Activated CD8-positive, alpha-beta memory T cell treated with anti-CD3 and anti-CD28 coated beads, Interleukin-2, amount 50 U/mL, for 4 hours (primary cell): ENCODE data around the gene ZBED4.

ENCODE experiments used
- DNase-seq: peaks from one replicate; pipeline ENCODE4 v3.0.0-alpha.2; 2020

Gene ZBED4

DNA sequence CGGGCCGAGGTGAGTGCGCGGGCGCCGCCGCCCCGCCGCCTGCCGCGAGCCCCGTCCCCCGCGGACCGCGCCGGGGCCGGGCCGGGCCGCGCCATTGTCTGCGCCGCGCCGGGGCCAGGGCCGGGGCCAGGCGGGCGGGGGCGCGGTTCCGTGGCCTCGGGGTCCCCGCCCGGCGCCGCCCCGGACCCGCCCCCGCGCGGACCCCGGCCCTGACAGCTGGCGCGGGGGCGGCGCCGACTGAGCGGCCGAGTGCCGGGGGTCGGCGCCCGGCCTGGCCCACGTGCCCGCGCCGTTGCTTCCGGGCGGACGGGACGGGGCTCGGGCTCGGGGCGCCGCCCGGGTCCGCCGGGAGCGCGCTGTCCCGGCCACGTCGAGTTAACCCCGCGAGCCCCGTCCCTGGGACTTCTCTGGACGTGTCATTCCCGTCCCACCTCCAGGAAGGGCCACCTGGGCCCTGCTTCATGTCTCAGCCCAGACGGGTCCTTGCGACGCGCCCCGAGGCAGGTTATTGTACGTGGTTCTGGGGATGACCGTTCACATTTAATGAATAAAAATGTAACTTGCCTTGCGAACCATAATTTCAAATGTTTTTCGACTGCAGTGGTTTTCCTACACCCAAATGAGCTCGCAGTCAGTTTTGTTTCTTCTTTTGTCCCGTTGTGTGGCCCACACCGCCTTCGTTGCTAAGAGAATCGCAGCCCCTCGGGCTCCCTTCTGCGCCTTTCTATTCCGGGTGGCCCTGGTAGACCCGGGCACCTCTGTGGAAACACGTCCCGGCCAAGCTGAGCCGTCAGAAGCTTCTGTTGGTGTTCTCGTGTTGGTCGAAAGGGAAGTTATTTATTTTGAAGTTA is 562 bp downstream of the ZBED4 start:
- no peak for DNase-seq

DNA sequence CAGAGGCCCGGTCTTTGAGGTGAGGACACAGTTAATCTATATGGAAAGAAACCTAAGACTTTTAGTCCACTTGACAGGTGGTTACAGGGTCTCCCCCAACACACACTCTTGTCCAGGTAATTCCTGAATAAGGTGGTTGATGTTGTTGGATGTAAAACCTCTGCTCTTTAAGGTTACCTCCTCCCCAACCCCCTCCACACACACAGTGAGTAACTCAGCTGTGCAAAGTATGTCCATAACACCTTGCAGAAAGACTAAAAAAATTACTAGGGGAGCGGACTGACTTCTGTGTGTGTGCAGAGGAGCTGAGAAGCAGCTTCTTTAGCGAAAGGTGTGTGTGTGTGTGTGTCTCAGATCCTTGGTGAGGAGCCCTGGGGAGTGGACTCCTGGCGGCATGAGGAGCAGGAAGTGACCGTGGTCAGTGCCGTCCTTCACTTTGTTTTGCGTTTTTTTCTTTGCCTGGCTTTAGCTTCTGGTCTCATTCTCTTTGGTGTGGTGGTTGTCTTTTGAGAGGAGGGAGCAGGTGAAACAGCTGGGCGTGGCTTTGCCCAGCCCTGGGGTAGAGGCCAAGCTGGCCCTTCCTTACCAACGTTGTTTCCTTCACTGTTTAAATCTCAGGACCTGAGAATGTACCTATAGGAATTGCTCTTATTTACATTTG is 1.7 kb downstream of the ZBED4 start:
- DNase-seq, result no peak

DNA sequence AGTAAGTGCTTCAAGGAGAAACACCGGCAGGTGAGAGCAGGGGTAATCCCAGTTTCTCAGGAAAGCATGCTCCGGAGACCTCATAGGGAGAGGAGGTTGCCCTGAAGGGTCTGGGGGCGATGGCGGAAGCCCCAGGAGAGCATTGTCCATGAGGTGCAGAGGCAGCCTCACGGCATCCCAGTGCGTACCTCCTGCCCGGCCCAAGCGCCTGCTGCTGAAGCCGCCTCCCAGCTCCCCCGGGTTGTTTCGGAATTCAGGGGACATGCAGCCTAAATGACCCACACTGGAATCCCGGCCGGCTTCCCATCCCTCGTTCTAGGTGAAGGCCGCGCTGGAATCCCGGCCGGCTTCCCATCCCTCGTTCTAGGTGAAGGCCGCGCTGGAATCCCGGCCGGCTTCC is 2.7 kb downstream of the ZBED4 start:
- DNase-seq, result no peak

DNA sequence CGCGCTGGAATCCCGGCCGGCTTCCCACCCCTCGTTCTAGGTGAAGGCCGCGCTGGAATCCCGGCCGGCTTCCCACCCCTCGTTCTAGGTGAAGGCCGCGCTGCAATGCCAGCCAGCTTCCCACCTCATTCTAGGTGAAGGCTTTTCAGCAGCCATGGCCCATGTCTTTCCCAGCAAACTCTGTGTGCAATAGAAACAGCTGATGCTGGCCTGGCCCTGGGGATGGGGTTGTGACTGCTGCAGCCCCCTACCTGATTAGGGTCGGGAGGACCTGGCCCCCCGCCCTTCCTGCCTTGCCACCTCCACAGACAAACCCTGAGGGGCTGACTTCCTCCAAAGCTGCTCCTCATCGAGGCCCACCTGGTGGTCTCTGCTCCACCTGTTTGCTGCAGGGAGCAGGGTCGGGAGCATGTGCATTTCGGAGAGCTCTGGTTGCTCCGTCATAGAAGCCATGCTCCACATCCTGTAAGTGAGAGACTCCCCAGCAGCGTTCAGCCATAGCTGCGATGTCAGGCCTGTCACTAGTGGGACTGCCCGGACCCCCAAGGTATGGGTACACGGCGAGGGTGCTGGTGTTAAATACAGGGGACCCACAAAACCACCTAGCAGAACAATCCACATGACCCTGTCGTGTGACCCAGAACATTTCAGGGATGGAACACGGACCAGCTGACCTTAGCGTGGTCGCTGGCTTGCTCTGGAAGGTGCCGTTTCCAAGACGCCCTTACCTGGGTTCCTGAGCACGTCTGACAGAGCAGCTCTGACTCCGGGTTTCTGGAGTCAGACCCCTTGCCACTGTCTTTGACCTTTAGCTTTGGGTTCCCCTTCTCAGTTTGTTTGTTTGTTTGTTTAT is 3.3 kb downstream of the ZBED4 start:
- DNase-seq, result no peak

DNA sequence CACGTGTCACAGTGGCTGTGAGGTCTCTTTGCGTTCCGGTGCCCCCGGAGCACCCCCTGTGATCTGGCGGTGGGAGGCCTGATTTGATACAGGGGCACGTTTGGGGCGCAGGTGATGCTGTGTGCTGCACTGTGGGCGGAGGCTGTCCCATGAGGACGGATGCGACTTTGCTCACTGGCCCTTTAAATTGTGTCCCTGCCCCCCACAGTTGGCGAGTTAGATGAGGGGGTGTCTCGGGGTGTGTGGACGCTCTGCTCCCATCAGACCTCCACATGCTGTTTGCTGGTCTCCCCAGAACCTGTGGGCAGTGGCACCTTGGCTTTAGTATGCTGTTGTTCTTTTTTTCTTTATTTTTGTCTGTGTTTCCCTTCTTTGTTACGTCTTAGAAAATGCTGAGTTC is 5.2 kb downstream of the ZBED4 start:
- no peak for DNase-seq

DNA sequence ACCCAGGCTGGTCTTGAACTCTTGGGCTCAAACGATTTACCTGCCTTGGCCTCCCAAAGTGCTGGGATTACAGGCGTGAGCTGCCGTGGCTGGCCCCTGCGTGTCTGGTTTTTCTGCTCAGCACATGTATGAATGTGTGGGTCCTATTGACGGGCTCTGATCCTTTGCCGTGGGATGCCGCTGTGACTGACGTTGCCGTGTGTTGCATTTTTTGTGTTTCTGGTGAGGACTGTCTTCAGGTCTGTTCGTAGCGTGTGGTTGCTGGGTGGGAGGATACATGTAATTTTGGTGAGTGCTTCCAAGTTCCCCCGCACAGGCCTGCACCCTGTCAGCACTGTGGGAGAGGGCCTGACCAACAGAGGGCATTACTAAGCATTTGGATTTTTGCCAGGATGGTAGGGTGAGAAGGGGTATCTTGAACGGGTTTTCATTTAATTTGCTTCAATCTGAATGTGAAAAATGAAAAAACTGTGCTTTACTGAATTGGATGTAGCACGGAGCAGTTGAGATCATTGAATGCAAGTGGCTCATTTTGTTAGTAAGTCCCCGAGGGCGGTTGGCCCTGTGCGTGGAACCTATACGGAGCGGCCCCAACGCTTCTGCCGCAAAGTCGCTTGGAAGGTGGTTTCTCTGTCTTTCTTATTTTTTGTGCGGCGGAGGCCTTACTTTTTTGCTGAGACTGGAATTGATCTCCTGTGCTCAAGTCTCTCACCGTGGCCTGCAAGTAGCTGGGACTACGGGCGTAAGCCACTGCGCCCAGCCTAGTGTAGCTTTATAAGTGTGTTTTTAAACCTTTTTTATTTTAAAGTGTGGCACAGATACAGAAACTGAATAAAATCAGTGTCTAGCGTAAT is 8.2 kb downstream of the ZBED4 start:
- no peak for DNase-seq

DNA sequence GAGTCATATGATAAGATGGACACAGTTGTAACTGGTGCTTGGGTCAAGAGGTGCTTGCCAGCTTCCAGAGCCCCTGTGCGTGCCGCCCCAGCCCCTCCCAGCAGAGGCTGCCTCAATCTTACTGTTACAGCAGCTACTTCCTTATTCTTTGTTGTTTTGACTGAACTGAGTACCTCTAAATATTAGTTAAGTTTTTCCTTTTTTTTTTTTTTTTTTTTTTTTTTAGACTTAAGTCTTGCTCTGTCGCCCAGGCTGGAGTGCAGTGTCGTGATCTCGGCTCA is 8.8 kb downstream of the ZBED4 start:
- DNase-seq, result no peak

DNA sequence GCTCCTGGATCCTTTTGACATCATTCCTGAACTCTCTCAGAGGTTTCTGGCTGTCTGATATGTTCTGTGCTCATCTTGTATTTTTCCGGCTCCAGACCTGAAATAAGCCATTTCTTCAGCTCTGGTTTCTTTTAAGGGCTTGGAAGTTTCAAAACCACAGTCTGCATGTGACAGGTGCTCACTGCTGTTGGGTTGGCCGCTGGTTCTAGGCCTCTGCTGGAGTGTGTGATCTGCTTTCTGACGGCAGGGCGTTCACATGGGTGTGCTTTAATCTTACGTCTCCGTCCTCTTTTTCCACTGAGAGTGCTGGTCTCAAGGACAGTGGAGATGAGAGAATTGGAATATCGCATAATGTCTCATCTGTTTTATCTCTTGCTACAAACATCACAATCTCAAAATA is 10.3 kb downstream of the ZBED4 start:
- no peak for DNase-seq

DNA sequence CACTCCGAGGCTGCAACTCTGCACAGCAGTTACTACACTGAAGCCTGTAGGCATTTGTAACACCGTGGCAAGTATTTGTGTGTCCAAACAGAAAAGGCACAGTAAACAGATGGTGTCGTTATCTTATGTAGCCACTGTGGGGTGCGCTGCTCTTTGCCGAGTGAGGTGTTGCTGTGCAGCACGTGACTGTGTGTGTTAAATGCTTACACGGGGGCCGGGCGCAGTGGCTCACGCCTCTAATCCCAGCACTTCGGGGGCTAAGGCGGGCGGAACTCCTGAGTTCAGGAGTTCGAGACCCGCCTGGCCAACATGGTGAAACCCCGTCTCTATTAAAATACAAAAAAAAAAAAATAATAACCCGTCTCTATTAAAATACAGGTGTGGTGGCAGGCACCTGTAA is 11.5 kb downstream of the ZBED4 start:
- no peak for DNase-seq

DNA sequence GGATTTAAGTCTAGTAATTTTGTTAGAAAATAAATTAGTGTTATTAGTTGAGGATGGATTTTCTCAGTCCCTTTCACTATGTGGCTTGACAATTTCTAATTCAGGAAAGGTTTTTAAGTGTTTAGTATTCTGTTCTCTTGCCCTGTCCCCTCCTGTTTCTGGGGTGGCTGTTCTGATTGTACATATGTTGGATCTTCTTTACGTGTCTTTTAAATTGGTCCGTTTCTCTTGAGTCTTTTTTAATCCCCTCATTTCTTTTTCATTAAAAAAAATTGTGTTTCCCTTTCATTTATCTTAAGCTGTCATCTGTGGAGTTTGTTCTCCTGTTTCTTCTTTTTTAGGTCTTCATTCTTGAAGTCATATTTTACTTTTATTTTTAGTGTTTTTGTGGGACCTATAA is 12.5 kb downstream of the ZBED4 start:
- DNase-seq, result no peak

DNA sequence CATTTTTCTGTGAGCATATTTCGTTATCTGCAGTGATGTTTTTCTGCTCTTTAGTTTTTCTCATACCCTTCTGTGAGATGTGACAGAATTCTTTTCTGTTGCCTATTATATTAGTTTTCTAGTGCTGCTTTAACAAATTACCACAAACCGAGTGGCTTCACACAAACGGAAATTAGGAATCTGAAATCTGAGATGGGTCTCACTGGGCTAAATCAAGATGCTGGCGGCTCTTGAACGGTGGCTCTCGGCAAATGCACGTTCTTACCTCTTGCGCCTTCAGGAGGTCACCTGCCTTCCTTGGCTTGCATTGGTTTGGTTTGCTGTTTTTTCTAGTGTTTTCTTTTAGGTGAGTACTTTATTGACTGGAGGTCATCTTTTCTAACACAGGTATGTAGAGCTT is 13.0 kb downstream of the ZBED4 start:
- DNase-seq, result no peak

DNA sequence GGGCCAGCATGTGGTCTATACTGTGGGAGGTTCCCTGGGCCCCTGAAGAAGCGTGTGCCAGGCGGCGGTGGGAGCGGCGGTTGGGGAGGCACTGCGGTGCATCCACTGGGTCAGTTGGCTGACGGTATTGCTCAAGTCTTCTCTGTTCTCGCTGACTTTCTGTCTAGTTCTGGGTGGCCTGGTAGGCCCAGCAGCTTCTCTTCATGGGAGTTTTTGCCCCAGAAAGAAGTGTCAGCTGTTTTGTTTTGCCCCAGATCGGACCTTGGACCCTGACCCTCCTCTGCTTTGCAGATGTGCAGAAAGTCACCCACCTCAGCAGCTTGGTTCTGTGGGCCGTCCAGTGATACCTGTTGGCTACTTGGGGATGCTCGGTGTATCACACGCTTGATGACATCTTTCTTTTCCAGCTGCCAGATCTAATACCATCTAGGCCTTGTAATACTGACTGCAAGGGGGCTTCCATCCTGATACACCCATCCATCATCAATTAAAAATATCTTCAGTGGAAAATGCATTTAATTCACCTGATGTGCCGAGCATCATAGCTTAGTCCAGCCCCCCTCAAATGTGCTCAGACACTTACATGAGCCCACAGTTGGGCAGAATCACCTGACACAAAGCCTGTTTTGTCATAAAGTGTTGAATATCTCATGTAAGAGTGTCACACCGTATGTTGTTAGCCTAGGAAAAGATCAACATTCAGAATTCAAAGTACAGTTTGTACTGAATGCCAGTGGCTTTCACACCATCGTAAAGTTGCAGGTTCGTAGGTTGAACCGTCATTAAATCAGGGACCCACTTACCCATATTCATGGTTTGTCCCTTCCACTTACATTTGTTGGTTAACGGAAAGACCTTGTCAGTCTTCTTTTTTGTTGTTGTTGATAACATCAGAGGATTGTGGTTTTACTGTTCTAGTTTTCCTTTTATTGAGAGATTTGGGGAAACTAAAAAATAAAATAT is 13.9 kb downstream of the ZBED4 start:
- no peak for DNase-seq

DNA sequence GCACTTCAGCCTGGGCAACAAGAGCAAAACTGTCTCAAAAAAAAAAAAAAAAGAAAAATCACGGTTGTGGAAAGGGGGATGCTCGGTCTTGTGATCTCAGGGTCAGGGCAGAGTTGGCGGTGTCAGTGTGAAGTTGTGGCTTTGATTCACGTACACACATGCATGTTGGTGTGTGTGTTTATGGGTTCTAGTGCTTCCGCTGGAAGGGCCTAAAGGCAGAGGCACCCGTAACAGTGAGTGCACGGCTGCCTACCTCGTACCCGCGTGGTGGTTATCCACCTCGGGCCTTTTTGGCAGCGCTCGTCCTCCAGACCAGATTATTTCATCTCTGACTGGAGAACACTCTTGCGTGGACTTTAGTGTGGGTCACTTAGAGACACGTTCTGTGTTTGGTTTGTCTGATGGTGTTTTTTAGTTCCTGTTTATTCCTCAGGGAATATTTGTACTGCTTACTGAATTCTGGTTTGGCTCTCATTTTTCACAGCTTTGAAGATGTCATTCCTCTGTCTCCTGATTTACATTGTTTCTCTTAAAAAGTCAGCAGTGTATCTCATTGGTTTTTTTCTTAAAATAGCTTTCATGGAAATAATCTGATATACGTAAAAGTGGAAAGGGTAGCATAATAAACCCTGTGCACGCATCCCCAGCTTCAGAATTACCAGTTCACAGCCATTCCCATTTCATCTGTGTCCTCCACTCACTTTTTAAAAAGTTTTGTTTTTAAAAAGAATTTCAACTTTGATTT is 15.6 kb downstream of the ZBED4 start:
- no peak for DNase-seq

DNA sequence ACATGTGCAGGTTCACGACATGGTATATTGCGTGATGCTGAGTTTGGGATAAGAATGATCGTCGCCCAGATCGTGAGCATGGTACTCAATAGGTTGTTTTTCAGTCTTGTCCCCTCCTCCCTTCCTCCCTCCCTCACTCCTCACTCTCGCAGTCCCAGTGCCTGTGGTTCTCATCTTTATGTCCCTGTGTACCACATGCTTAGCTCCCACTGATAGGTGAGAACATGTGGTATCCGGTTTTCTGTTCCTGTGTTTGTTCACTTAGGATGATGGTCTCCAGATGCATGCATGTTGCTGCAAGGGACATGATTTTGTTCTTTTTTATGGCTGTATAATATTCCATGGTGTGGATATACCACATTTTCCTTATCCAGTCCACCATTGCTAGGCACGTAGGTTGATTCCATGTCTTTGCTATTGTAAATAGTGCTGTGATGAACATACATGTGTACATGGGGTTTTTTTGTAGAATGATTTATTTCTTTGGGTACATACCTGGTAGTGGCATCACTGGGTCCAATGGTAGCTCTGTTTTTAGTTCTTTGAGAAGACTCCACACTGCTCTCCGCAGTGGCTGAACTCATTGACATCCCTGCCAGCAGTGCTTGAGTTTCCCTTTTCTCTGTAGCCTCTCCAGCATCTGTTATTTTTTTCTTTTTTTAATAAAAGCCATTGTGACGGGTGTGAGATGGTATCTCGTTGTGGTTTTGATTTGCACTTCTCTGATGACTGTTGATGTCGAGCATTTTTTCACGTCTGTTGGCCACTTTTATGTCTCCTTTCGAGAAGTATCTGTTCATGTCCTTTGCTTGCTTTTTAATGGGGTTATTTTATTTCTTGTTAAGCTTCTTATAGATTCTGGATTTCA is 16.4 kb downstream of the ZBED4 start:
- no peak for DNase-seq

DNA sequence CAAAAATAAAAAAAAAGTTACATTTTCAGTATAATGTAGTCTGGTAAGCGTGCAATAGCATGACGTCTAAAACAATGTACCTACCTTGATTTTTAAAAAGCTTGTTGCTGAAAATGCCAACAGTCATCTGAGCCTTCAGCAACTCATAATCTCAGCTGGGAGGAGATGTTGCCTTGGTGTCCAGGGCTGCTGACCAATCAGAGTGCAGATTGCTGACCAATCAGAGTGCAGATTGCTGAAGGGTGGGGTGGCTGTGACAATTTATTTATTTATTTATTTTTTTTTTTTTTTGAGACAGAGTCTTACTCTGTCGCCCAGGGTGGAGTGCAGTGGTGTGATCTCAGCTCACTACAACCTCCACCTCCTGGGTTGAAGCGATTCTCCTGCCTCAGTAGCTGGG is 17.8 kb downstream of the ZBED4 start:
- no peak for DNase-seq

DNA sequence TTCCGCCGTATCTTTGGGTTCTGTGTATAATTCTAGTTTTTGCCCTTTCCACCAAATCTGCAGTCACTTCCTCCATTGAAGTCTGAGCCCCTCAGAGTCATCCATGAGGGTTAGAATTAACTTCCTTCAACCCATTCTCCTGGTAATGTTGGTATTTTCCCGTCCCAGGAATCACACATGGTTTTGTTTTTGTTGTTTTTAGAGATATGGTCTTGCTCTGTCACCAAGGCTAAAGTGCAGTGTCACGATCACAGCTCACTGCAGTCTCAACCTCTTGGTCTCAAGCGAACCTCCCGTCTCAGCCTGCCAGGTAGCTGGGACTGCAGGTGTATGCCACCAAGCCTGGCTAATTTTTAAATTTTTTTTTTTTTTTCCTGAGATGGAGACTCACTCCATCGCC is 18.7 kb downstream of the ZBED4 start:
- no peak for DNase-seq

DNA sequence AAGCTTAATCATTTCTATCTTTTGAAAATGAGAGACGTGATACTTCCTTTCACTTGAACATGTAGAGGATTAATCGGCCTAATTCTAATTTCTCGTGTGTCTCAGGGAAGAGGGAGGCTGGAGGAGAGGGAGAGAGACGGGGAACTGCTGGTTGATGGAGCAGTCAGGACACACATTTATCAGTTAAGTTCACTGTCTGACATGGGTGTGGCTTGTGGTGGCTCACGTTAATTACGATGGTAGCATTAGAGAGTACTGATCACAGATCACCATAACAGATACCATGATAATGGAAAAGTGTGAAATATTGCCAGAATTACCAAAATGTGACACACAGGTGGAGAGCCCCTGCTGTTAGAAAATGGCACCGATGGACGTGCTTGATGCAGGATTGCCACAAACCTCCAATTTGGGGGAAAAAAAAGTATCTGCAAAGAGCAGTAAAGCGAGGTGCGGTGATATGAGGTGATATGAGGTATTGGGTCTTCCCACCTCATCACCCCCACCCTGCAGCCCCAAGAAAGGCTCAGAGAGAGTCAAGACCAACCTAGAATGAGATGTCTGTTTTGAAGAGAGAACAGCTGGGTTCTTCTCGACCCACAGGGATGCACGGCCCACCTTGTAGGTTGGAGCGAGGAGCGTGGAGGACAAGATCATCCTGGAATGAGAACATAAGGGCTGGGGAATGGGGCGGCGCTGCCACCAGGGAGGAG is 19.7 kb downstream of the ZBED4 start:
- DNase-seq, result no peak

DNA sequence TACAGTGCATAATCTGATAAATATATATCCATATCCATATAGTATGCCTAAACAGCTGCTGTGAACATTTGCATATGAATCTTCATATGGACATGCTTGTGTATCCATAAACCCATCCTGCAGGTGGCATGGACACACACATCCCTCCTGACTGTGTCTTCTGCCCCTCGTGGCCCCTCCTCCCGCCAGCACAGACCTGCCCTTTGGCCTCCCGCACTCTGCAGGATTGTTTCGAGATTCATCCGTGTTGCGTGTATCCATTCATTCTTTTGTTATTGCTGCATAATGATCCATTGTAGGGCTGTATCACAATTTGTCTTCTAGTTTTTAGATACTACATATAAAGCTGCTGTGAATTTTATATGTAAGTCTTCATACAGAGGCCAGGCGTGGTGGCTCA is 24.0 kb downstream of the ZBED4 start:
- DNase-seq, result no peak

DNA sequence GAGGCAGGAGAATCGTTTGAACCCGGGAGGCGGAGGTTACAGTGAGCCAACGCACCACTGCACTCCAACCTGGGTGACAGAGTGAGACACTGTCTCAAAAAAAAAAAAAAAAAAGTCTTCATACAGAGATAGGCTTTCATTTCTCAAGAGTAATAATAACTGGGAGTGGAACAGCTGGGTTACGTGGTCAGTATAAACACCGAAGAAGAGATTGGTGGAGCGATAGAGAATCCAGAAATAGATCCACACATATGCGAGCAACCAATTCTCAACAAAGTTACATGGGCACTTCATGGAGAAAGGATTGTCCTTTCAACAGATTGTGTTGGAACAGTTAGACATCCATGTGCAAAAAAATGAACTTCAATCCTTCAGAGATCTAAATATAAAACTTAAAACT is 24.6 kb downstream of the ZBED4 start:
- DNase-seq, result no peak
